ENCODE measurements around the gene CCR1. TPM values are rescaled to one million over a fixed set of nuclear protein-coding genes. Genes with fewer than 3 reads are reported as not detected.

Gene CCR1
- 0.87 and 2.2 TPM in 2 replicates for total RNA-seq (2022)
- percentile 40 among the genes with signal in this experiment for Bru-seq, nascent RNA
- percentile 27 among the genes with signal in this experiment for BruChase-seq, experiment 1, labeled RNA remaining after a 6-hour chase
- BruChase-seq, experiment 2, labeled RNA remaining after a 2-hour chase: percentile 45 among the genes with signal in this experiment
- long read RNA-seq, partial matches to known transcripts: 0 of 1 reads
- long read RNA-seq, other reads (novel, unspliced or antisense): 0 of 1 reads

- intact Hi-C loops (cut with micrococcal nuclease; ENCODE audit: unreplicated experiment): loop anchor here (1.0 to 5.0 kb wide), 3 partner anchors 94 to 266 kb away; partner anchors contain the start of gene CXCR6
- H3K36me3 Mint-ChIP-seq (ENCODE audit: insufficient read depth, unreplicated experiment): peaks cover 8% of the 10 kb centered on the region
- TF ChIP-seq CTCF (IDR thresholded peaks at IDR 0.05; ENCODE audit: unreplicated experiment): peak; percentile 39
- H3K4me3 Mint-ChIP-seq (ENCODE audit: low read depth, unreplicated experiment): no peak within 1 kb of the TSS
- H3K4me1 Mint-ChIP-seq (ENCODE audit: low read depth, unreplicated experiment): no peaks in the 10 kb centered on the region
- CTCF ChIA-PET: interaction anchor here (0.6 to 2.0 kb wide), 17 partner anchors 10 to 1068 kb away, joined by 3 to 13 read pairs (median 5); no protein-coding TSS in a partner anchor
- H3K9me3 Mint-ChIP-seq (ENCODE audit: low read depth, unreplicated experiment): no peaks in the 10 kb centered on the region
- peak within 1 kb of the TSS; percentile 69 for H3K27ac Mint-ChIP-seq (ENCODE audit: unreplicated experiment)
- peak; percentile 68 for DNase-seq
- BruUV-seq (replicated peaks): no TSS peak
- no peaks in the 10 kb centered on the region for H3K27me3 Mint-ChIP-seq (ENCODE audit: unreplicated experiment)
Measured at GRCh38 chr3:46208167-46208704, at the start of gene CCR1. TSS of gene CCR1 (minus strand) at chr3:46208313. CDS start at chr3:46204313, 4,000 bp downstream.

- intact Hi-C loops (cut with micrococcal nuclease; ENCODE audit: unreplicated experiment): loop anchor here (5.0 kb wide), 1 partner anchor 49 kb away; no protein-coding TSS in a partner anchor
- DNase-seq: no peak
- no peaks in the 10 kb centered on the region for H3K4me1 Mint-ChIP-seq (ENCODE audit: low read depth, unreplicated experiment)
- H3K4me3 Mint-ChIP-seq (ENCODE audit: low read depth, unreplicated experiment): no peak overlapping the region
- CTCF ChIA-PET: interaction anchor here (0.6 kb wide), 1 partner anchor 599 kb away, joined by 7 read pairs; no protein-coding TSS in a partner anchor
- no peak for TF ChIP-seq CTCF (IDR thresholded peaks at IDR 0.05; ENCODE audit: unreplicated experiment)
- no peaks in the 10 kb centered on the region for H3K36me3 Mint-ChIP-seq (ENCODE audit: insufficient read depth, unreplicated experiment)
- no TSS peak for BruUV-seq (replicated peaks)
- no peaks in the 10 kb centered on the region for H3K9me3 Mint-ChIP-seq (ENCODE audit: low read depth, unreplicated experiment)
- H3K27ac Mint-ChIP-seq (ENCODE audit: unreplicated experiment): no peak overlapping the region
- peaks cover 37% of the 10 kb centered on the region for H3K27me3 Mint-ChIP-seq (ENCODE audit: unreplicated experiment)
Measured at GRCh38 chr3:46252980-46253379, 44.9 kb upstream of the CCR1 start.

- no peak for TF ChIP-seq CTCF (IDR thresholded peaks at IDR 0.05; ENCODE audit: unreplicated experiment)
- BruUV-seq (replicated peaks): no TSS peak
- no peaks in the 10 kb centered on the region for H3K36me3 Mint-ChIP-seq (ENCODE audit: insufficient read depth, unreplicated experiment)
- CTCF ChIA-PET: interaction anchor here (1.0 kb wide), 1 partner anchor 154 kb away, joined by 3 read pairs; no protein-coding TSS in a partner anchor
- no peaks in the 10 kb centered on the region for H3K4me1 Mint-ChIP-seq (ENCODE audit: low read depth, unreplicated experiment)
- H3K27ac Mint-ChIP-seq (ENCODE audit: unreplicated experiment): no peak overlapping the region
- DNase-seq: no peak
- intact Hi-C loops (cut with micrococcal nuclease; ENCODE audit: unreplicated experiment): no loop called here
- H3K4me3 Mint-ChIP-seq (ENCODE audit: low read depth, unreplicated experiment): no peak overlapping the region
- no peaks in the 10 kb centered on the region for H3K9me3 Mint-ChIP-seq (ENCODE audit: low read depth, unreplicated experiment)
- peaks cover 42% of the 10 kb centered on the region for H3K27me3 Mint-ChIP-seq (ENCODE audit: unreplicated experiment)
Measured at GRCh38 chr3:46245146-46245545, 37.0 kb upstream of the CCR1 start.

- H3K36me3 Mint-ChIP-seq (ENCODE audit: insufficient read depth, unreplicated experiment): no peaks in the 10 kb centered on the region
- H3K4me3 Mint-ChIP-seq (ENCODE audit: low read depth, unreplicated experiment): no peak overlapping the region
- H3K9me3 Mint-ChIP-seq (ENCODE audit: low read depth, unreplicated experiment): no peaks in the 10 kb centered on the region
- no peak overlapping the region for H3K27ac Mint-ChIP-seq (ENCODE audit: unreplicated experiment)
- TF ChIP-seq CTCF (IDR thresholded peaks at IDR 0.05; ENCODE audit: unreplicated experiment): no peak
- BruUV-seq (replicated peaks): no TSS peak
- H3K27me3 Mint-ChIP-seq (ENCODE audit: unreplicated experiment): peaks cover 58% of the 10 kb centered on the region
- CTCF ChIA-PET: no interaction called here
- DNase-seq: no peak
- H3K4me1 Mint-ChIP-seq (ENCODE audit: low read depth, unreplicated experiment): no peaks in the 10 kb centered on the region
- intact Hi-C loops (cut with micrococcal nuclease; ENCODE audit: unreplicated experiment): no loop called here
Measured at GRCh38 chr3:46243560-46243959, 35.4 kb upstream of the CCR1 start.
